NCI-H2196 treated with DMSO at 0.1 percent for 48 hours (cell line): ENCODE results near the gene SCARB1.

ENCODE experiments used
- DNase-seq: peaks from one replicate; lab custom pipeline; 2025; ENCODE audit not compliant: unreplicated experiment; lab: John Stamatoyannopoulos, UW

SCARB1 gene

DNA sequence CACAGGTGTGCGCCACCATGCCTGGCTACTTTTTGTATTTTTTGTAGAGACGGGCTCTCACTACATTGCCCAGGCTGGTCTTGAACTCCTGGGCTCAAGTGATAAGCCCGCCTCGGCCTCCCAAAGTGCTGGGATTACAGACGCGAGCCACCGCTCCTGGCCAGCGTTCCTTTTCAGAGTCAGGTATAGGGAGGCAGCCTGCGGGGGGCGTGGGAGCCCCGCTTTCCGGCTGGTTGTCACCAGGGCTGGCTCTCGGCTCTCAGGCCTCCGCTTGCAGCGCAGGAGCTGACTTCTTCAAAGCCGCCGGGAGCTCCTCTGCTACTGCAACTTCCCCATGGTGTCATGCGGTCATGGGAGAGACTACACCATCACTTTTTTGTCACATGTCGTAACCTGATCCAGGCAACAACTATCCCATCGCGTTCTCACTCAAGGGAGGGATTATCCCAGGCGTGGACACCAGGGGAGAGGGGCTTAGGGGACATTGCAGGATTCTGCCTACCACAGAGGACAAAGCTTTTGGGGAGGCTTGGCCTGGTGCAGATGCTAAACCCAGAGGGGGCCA is 129.4 kb downstream of the SCARB1 start:
- no peak for DNase-seq

DNA sequence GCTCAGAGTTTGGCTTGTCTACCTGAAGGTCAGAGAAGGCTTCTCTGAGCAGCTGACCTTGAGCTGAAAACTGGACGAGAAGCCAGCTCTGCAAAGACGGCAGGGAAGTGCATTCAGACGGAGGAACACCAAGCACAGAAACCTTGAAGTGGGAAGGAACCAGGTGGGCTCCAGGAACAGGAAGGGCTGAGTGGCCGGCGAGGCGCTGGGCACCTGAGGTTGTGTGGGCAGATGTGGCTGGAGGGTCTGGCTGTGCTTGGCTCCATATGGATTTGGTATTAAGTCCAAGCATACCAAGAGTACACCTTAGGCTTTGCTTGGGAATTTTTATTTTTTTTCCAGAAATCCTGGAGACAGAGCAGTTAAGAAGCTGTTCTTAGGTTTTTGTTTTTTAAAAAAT is 130.6 kb downstream of the SCARB1 start:
- DNase-seq: no peak

DNA sequence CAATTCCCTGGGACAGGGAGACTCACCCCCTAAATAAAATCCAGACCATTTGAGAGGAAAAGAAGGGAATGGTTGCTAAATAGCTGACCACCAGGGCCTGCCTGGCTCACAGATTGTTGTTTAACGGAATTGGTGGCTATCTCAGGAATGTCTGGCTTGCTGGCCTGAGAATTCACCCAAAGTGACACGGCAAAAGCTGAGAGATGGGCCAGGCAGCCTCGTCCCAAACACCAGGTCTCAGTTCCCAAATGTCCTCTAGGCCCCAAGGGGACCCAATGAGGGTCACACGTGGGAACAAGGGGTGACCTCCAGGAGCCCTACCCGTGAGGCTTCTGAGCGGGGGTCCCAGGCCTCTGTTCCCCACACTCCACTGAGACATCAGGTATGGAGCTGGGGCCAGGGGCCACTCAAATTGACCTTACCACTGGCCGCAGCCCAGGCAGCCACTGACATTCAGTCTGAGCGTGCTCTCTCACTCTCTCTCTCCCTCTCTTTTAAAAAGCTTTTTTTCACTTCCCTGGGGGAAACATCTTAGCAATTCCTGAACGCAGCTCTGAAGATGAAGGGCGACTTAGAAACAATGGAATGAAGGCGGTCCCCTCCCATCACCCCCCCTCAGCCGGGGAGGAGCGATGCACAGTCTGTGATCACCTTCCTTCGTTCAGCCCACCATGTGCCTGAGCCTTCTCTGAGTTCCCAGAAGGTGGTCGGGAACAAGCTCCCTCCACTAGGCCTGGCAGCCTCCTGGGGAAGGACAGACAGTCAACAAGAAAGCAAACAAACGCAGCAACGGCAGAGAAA is 131.2 kb downstream of the SCARB1 start:
- no peak for DNase-seq

DNA sequence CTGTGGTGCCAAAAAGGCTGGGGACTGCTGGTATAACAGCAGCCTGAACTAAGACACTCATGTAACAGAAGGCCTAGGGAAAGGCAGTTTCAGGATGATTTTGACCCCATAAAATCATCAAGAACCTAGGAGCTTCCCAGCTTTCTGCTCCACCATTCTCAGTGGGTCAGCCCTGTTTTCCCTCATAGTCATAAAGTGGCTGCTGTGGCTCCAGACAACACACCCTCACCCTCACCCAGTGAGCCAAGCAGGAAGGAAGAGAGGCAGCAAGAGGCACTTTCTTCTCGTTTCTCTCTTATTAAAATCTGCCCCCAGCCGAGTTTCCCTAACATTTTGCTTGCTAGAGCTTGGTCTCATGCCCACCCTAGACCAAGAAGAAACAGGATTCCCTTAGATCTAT is 131.8 kb downstream of the SCARB1 start:
- DNase-seq: no peak

DNA sequence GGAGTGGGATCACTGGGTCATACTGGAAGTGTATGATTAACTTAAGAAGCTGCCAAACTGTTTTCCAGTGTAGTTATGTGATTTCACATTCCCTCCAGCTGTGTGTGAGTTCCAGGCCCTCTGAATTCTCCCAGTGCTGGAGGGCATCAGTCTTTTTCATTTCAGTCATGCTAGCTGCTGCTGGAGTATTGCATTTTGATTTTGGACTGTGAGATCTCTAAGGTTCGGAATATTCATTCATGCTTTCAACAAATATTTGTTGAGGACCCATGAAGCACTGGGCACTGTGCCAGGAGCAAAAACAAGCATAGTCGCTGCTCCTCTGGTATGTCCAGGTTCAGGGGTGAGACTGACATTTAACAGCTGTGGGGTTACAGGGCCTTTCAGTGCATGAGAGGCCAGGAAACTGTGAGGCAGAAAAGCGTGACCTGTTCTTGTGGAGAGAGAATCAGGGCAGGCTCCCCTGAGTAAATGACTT is 133.2 kb downstream of the SCARB1 start:
- no peak for DNase-seq

DNA sequence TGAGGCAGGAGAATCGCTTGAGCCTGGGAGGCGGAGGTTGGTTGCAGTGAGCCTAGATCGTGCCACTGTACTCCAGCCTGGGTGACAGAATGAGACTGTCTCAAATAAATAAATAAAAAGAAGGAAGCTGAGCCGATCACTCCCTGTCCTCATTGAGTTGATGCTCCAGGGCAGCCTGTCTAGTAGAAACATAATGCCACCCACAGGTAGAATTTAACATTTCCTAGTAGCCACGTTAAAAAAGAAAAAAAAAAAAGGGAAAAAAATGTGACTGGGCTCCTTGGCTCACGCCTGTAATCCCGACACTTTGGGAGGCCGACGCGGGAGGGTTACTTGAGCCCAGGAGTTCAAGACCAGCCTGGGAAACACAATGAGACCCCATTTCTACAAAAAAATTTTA is 135.7 kb downstream of the SCARB1 start:
- DNase-seq: no peak

DNA sequence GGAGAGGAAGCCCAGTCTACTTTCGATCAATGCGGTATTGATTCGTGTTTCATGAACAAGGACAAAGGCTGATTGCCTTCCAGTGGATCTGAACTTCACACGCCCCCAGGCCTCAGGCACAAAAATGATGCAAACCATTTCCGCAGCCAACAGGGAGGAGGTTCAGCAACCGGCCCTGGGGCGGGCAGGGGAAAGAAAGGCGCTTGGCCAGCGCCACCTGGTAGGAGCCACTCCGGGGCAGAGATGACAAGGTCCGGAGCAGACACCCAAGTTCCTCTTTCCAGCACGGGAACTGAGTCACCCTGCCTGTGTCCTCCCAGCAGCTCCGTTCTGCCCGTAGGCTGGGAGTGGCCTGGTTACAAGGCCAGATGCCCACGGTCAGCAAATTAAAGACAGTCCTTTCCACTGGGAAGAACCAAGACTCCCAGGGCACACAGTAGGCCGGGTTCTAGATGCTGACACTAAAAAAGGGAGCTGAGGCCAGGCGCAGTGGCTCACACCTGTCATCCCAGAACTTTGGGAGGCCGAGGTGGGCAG is 136.3 kb downstream of the SCARB1 start:
- no peak for DNase-seq
